ENCODE results near the gene CRY1. TPM values are rescaled to one million over a fixed set of nuclear protein-coding genes. Genes with fewer than 3 reads are reported as not detected.
A peak's percentile ranks its signal among the peaks of the same experiment; 100 is the strongest.

The CRY1 gene
- total RNA-seq, 1 donor from 2014 or later = 16.9 TPM

DNA sequence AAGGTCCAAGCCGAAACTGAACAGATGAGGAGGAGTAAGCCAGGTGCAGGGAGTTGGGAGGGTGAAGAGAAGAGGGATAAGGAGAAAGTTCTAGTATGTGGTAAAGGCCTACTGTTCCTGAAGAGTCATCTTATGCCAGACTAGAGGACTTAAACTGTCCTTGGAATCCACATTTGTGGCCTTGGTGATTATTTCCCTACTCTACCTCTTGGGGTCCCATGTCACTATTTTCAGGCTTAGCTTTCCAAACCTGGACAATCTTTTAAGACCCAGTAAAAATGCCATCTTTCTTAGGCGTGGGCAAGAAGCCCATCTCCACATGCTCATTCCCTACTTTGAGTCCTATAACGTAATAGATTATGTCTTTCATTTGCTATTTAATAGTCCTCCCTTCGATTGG, 40.1 kb upstream of the CRY1 start:
- no peak for ATAC-seq
- Histone ChIP-seq H3K4me1 (no peaks in the 10 kb centered on the region), H3K27me3 (no peaks in the 10 kb centered on the region), H3K4me3 (no peak overlapping the region), H3K9me3 (no peaks in the 10 kb centered on the region), H3K36me3 (no peaks in the 10 kb centered on the region), H3K27ac (no peak overlapping the region)
- intact Hi-C loops (cut with DNase I) = no loop called here
- no peak for DNase-seq
- TF ChIP-seq, protein P1, sequence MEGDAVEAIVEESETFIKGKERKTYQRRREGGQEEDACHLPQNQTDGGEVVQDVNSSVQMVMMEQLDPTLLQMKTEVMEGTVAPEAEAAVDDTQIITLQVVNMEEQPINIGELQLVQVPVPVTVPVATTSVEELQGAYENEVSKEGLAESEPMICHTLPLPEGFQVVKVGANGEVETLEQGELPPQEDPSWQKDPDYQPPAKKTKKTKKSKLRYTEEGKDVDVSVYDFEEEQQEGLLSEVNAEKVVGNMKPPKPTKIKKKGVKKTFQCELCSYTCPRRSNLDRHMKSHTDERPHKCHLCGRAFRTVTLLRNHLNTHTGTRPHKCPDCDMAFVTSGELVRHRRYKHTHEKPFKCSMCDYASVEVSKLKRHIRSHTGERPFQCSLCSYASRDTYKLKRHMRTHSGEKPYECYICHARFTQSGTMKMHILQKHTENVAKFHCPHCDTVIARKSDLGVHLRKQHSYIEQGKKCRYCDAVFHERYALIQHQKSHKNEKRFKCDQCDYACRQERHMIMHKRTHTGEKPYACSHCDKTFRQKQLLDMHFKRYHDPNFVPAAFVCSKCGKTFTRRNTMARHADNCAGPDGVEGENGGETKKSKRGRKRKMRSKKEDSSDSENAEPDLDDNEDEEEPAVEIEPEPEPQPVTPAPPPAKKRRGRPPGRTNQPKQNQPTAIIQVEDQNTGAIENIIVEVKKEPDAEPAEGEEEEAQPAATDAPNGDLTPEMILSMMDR (IDR thresholded peaks at IDR 0.05) = no peak

DNA sequence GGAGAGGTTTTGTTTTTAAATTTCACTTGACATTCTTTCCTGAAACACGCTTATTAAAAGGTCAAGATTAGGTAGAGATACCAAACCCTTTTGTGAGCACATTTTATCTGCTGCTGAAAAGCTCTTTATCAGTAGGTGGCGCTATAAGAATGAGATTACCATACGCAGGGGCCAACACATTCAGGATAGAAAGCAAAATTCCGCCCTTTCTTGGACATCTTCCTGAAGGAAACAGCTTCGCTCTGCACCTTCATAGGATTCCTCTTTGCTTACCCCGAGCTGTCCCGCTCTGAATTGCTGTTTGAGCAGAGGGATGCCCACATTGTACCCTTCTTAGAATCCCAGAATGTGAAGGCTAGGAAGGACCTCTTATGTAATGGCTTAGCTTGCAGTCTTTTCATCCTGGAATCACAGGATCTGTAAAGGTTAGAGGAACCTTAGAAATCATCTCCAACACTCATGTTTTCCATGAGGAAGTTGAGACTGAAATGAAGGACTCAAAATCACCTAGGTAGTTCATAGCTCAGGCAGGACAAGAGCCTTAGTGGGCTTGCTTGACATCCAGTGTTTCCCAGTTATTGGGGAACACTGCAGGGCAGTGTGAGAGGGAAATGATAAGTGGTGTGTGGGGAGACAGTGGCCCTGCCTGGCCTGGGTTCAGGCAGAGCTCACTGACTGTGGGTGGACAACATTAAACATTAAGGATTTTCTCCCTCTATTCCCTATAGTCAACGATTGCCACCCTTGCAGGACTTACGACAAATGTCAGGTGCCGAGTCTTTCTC, 38.7 kb upstream of the CRY1 start:
- H3K27me3 ChIP-seq = no peaks in the 10 kb centered on the region
- no peak overlapping the region for H3K27ac ChIP-seq
- no peaks in the 10 kb centered on the region for H3K36me3 ChIP-seq
- no peaks in the 10 kb centered on the region for H3K4me1 ChIP-seq
- no peaks in the 10 kb centered on the region for H3K9me3 ChIP-seq
- TF ChIP-seq, protein P1 (IDR thresholded peaks at IDR 0.05) = peak; percentile 78
- intact Hi-C loops (cut with DNase I) = no loop called here
- H3K4me3 ChIP-seq = no peak overlapping the region
- ATAC-seq (peak; percentile 77), DNase-seq (no peak)

DNA sequence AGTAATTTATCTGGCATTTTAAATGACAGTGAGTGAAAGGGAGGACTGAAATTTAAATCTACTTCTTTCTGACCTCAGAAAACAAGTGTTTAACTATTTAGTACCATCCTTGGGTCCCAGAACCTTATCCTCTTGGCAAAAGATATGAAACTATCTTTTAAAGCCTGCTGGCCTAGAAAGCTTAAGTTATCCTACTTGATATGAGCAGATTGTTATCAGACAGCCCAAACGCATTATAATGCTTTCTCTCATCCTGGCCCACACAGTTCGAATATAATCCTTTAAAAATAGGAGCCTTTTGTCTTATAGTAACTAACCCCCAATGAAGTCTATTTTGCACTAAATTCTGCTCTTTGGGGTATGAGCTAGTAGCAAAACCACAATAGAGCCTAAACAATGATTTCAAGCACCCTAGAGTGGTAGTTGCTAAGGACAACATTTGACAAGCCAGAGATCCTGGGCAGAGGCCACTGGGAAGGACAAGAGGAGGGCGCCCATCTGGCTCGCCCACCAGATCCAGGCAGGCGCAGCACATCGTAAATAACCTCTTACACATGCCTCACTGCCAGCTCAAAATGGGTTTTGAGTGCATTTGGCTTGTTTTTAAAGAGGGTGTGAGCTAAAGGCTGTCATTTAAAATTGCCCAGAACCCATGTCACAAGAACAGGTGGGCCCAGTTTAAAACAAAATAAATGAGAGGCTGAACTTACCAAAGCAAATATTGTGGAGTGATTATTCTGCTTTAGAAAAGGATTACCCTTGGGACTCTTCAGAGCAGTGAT, 37.7 kb upstream of the CRY1 start:
- no peaks in the 10 kb centered on the region for H3K27me3 ChIP-seq
- intact Hi-C loops (cut with DNase I) = no loop called here
- H3K27ac ChIP-seq = no peak overlapping the region
- H3K36me3 ChIP-seq = no peaks in the 10 kb centered on the region
- no peak overlapping the region for H3K4me3 ChIP-seq
- DNase-seq (no peak), ATAC-seq (no peak)
- TF ChIP-seq, protein P1 (IDR thresholded peaks at IDR 0.05) = no peak
- no peaks in the 10 kb centered on the region for H3K9me3 ChIP-seq
- H3K4me1 ChIP-seq = no peaks in the 10 kb centered on the region

DNA sequence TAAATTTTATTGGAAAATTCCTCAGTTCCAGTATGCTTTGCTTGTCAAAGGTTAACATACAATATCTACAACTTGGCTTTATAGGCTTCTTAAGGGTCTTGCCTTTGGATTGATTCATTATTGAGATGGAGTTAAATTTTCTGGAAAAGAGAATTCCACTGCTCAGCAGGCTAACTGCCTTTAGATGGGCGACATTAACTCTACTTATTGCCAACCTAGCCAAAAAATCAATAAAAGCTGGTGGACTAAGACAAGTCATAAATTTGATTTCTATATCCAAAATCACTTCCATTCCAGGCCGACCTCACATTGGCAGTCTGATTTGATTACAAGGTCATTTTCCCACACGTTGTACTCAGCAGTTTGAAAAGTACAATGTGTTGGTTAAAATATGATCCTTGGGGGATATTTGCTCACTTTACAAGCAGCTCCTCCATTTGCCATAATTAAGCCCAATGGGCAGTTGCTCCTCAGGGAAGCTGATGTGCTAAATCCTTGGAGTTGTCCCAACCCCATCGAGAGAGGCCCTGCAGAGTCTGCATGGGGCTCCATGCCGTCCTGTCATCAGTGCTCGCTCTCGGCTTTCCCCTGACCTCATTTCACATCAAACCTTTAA, 36.1 kb upstream of the CRY1 start:
- DNase-seq (no peak), ATAC-seq (no peak)
- H3K9me3 ChIP-seq = no peaks in the 10 kb centered on the region
- H3K27ac ChIP-seq = no peak overlapping the region
- H3K36me3 ChIP-seq = no peaks in the 10 kb centered on the region
- no peaks in the 10 kb centered on the region for H3K4me1 ChIP-seq
- intact Hi-C loops (cut with DNase I) = no loop called here
- no peak overlapping the region for H3K4me3 ChIP-seq
- TF ChIP-seq, protein P1 (IDR thresholded peaks at IDR 0.05) = no peak
- H3K27me3 ChIP-seq = no peaks in the 10 kb centered on the region

DNA sequence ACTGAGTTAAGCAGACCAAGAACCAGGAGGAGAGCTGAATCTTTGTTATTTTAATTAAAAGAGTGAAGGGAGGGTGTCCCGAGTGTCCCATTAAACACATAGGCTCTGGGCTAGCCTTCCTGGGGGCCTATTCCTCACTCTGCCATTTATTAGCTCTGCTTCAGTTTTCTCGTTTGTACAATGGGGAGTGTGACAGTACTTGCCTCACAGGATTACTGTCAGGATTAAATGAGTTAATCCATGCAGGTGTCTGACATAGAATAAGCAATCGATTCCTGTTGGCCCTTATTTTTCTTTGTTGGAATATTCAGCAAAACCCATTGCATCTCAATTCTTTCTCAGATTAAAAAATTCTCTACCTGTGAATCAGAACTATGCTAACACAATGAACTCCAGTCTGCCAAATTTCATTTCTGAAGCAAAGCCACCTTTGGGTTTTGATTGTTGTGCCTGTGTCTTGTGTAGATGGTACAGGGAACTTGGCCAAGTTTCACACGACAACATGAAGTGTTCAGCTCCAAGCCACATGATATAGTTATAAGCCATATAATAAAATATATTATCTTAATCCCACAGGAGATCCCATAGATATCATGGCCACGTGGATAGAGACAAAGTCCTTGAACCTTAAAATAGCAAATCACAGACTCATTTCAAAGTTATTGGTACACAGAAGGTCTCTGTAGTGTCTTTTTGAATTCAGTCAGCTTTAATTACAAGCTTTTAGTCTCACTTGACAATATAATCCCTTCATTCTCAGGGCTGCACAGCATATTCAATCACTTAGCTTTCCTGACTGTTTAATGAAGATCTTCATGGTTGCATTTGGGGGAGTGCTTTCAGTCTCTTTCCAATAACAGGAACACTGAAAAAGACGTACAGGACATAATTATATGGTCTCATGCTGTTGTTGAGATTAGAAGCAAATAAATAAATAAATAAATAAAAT, 34.4 kb upstream of the CRY1 start:
- ATAC-seq (no peak), DNase-seq (no peak)
- no peaks in the 10 kb centered on the region for H3K9me3 ChIP-seq
- no peaks in the 10 kb centered on the region for H3K36me3 ChIP-seq
- no peak overlapping the region for H3K27ac ChIP-seq
- intact Hi-C loops (cut with DNase I) = no loop called here
- TF ChIP-seq, protein P1 (IDR thresholded peaks at IDR 0.05) = no peak
- H3K4me1 ChIP-seq = no peaks in the 10 kb centered on the region
- H3K4me3 ChIP-seq = no peak overlapping the region
- H3K27me3 ChIP-seq = peaks cover 12% of the 10 kb centered on the region
